SK-N-SH (cell line): ENCODE results near the gene F5.

Source experiments
- EZH2phosphoT487 ChIP-seq: fragments of 200-600 bp; sonication (generic); IDR thresholded peaks from 2 replicates; pipeline ENCODE4 v1.6.1; 2017; ENCODE audit warnings: low read depth, mixed run types, mild to moderate bottlenecking, antibody characterized with exemption, moderate library complexity, borderline replicate concordance
- GATA2 ChIP-seq: sonication (generic); formaldehyde crosslinking; IDR thresholded peaks from 2 replicates; pipeline ENCODE4 v1.5.0; 2020; ENCODE audit warnings: mild to moderate bottlenecking, missing genetic modification reagents
- MAX ChIP-seq: IDR thresholded peaks from 2 replicates; pipeline ENCODE4 v1.4.0; 2012; ENCODE audit warnings: low read depth
- POLR2AphosphoS5 ChIP-seq: IDR thresholded peaks from 2 replicates; pipeline ENCODE4 v1.6.1; 2012; ENCODE audit warnings: low read depth, low read length
- RAD21 ChIP-seq: IDR thresholded peaks from 2 replicates; pipeline ENCODE4 v1.6.1; 2012; ENCODE audit warnings: mild to moderate bottlenecking, low read length
- RCOR1 ChIP-seq: fragments of 150-350 bp; IDR thresholded peaks from 2 replicates; pipeline ENCODE4 v1.6.1; 2017; ENCODE audit warnings: antibody characterized with exemption, low read length
- RXRA ChIP-seq: IDR thresholded peaks from 2 replicates; pipeline ENCODE4 v1.4.0; 2012; ENCODE audit warnings: low read depth, mild to moderate bottlenecking, borderline replicate concordance
- SMC3 ChIP-seq: IDR thresholded peaks from 2 replicates; pipeline ENCODE4 v1.6.1; 2012; ENCODE audit warnings: low read depth, low read length, improper control_type of control experiment
- TEAD4 ChIP-seq: IDR thresholded peaks from 2 replicates; pipeline ENCODE4 v1.4.0; 2012; ENCODE audit warnings: mild to moderate bottlenecking, borderline replicate concordance; ENCODE audit not compliant: insufficient read depth
- YY1 ChIP-seq: IDR thresholded peaks from 2 replicates; pipeline ENCODE4 v1.4.0; 2012; ENCODE audit warnings: low read depth, mild to moderate bottlenecking
- TF ChIP-seq, protein P1 (sequence below): fragments of 200-600 bp; sonication (generic); IDR thresholded peaks from 2 replicates; pipeline ENCODE4 v1.6.1; 2017; ENCODE audit warnings: antibody characterized with exemption, mild to moderate bottlenecking, moderate library complexity
- TF ChIP-seq, protein P2 (sequence below): fragments of 150-350 bp; IDR thresholded peaks from 2 replicates; pipeline ENCODE4 v1.6.1; 2017; ENCODE audit warnings: antibody characterized with exemption, low read length, low read depth, borderline replicate concordance

DNA sequence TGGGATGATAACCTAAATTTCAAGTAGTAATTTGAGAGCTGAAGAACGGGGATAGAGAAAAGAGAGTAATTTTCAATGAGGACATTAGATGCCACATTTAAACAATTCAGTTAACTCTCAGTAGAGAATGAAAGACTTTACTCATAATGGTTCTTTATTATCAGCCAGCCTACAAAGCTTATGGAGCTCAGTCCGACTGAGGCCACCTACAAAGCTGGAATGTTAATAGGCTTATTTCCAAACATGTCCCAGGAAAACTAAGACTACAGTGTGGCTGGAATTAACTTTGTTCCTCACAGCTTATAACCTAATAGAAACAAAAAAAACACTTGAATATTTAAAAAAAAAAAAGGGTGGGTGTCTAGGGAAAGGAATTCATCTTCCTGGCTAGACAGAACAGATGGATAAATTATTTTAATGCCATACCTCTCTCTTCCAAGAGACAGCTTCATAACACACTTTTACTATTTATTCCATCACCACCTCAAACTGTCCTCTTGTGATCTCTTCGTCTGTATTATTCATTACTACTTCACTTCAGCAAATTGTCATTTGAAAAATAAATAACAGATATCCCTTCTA lies 110.4 kb downstream of the F5 start:
- TF ChIP-seq, protein P1, sequence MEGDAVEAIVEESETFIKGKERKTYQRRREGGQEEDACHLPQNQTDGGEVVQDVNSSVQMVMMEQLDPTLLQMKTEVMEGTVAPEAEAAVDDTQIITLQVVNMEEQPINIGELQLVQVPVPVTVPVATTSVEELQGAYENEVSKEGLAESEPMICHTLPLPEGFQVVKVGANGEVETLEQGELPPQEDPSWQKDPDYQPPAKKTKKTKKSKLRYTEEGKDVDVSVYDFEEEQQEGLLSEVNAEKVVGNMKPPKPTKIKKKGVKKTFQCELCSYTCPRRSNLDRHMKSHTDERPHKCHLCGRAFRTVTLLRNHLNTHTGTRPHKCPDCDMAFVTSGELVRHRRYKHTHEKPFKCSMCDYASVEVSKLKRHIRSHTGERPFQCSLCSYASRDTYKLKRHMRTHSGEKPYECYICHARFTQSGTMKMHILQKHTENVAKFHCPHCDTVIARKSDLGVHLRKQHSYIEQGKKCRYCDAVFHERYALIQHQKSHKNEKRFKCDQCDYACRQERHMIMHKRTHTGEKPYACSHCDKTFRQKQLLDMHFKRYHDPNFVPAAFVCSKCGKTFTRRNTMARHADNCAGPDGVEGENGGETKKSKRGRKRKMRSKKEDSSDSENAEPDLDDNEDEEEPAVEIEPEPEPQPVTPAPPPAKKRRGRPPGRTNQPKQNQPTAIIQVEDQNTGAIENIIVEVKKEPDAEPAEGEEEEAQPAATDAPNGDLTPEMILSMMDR, result no peak
- TF ChIP-seq SMC3 (no peak), RAD21 (no peak), MAX (no peak), POLR2AphosphoS5 (no peak), YY1 (no peak), GATA2 (no peak), EZH2phosphoT487 (no peak), RXRA (no peak), RCOR1 (no peak), TEAD4 (no peak)
- TF ChIP-seq, protein P2, sequence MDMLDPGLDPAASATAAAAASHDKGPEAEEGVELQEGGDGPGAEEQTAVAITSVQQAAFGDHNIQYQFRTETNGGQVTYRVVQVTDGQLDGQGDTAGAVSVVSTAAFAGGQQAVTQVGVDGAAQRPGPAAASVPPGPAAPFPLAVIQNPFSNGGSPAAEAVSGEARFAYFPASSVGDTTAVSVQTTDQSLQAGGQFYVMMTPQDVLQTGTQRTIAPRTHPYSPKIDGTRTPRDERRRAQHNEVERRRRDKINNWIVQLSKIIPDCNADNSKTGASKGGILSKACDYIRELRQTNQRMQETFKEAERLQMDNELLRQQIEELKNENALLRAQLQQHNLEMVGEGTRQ, result no peak
